Activated naive CD8-positive, alpha-beta T cell (primary cell): ENCODE results near the gene SLC15A4.

Source experiments
- H3K27ac Mint-ChIP-seq: one replicate; pipeline ENCODE4 v1.8.0; 2021; ENCODE audit warnings: mixed read lengths
- H3K27me3 Mint-ChIP-seq: one replicate; pipeline ENCODE4 v1.8.0; 2021; ENCODE audit warnings: mixed read lengths
- H3K36me3 Mint-ChIP-seq: one replicate; pipeline ENCODE4 v1.8.0; 2021; ENCODE audit warnings: mixed read lengths
- H3K4me1 Mint-ChIP-seq: one replicate; pipeline ENCODE4 v1.8.0; 2021; ENCODE audit warnings: low read depth, mixed read lengths
- H3K4me3 Mint-ChIP-seq: one replicate; pipeline ENCODE4 v1.8.0; 2021; ENCODE audit warnings: mild to moderate bottlenecking, mixed read lengths
- H3K9me3 Mint-ChIP-seq: one replicate; pipeline ENCODE4 v1.8.0; 2021; ENCODE audit warnings: low read depth, mixed read lengths

SLC15A4 gene

DNA sequence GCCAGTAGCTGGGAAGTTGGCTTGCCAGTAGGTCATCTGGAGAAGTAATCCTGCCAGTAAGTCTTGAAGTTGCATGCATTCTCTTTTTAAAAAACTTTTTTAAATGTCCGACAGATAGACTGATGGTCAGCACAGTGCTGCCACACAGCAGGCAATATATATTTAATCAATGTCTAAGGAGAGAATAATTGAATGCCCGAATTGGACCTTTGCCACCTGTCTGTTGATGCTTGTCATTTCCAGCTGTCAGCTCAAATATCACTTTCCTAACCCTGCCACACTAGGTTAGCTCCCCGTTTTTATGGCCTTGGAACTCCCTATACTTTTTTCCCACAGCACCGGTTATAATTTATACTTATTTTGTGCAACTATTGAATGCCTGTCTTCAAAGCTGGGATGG is 2.1 kb upstream of the SLC15A4 start:
- Mint-ChIP-seq H3K27me3 (peaks cover 3% of the 10 kb centered on the region), H3K36me3 (peaks cover 3% of the 10 kb centered on the region), H3K9me3 (no peaks in the 10 kb centered on the region), H3K27ac (no peak overlapping the region), H3K4me3 (peak overlapping the region; percentile 18), H3K4me1 (peaks cover 22% of the 10 kb centered on the region)

DNA sequence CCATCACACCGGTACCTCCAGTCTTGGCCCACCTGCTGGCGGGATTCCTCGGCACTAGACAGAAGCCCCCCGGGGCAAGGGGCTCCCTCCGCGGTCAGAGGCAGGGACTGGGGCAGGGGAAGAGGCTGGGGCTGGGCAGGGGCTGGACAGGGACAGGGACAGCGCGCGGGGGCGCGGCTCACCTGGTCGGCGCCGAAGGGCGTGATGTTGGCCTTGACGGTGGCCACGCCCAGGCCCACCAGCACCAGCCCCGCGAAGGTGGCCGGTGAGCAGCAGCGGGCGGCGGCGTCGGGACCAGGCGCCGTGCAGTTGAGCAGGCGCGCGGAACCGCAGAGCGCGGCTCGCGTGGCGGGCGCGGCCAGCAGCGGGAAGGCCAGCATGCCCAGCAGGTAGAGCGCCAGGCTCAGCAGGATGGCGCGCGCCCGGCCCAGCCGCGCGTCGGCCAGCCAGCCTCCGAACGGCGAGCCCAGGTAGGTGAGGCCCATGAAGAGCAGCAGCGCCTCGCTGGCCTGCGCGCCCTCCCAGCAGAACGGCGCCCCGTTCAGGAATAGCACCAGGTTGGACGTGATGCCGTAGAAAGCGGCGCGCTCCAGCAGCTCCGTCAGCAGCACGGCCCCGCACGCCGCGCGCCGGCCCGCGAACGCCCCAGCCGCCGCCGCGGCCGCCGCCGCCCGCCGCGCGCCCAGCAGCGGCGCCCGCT is 392 bp downstream of the SLC15A4 start:
- H3K27ac Mint-ChIP-seq = no peak overlapping the region
- H3K4me3 Mint-ChIP-seq = peak overlapping the region; percentile 85
- peaks cover 40% of the 10 kb centered on the region for H3K4me1 Mint-ChIP-seq
- peaks cover 3% of the 10 kb centered on the region for H3K36me3 Mint-ChIP-seq
- no peaks in the 10 kb centered on the region for H3K27me3 Mint-ChIP-seq
- no peaks in the 10 kb centered on the region for H3K9me3 Mint-ChIP-seq

DNA sequence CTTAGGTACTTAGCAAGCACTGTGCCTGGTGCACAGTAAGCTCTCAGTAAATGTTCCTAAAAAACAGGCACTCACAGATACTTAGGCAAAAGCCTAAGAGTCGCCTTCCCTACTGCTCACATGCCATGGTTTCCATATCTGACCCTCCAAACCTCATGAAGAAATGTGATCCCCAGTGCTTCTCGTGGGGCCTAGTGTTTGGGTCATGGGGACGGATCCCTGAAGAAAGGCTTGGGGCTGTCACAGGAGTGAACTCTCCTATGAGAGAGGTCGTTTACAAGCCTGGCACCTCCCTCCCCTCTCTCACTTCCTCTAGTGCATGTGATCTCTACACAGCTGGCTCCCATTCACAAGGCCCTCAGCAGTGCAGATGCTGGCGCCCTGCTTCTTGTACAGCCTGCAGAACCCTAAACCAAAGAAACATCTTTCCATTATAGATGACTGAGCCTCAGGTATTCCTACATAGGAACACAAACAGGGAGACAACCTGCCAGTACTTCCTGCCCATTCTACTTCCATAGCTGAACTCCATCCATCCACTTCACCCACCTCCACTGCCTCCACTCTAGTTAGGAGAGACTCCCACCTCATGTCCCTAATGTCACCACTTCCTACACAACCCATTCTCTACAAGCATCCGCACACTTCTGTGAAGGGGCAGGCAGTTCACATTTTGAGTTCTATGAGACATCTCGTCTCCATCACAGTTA is 2.9 kb downstream of the SLC15A4 start:
- Mint-ChIP-seq H3K27me3 (no peaks in the 10 kb centered on the region), H3K4me3 (peak overlapping the region; percentile 79), H3K36me3 (peaks cover 3% of the 10 kb centered on the region), H3K4me1 (peaks cover 61% of the 10 kb centered on the region), H3K9me3 (no peaks in the 10 kb centered on the region), H3K27ac (peak overlapping the region; percentile 18)

DNA sequence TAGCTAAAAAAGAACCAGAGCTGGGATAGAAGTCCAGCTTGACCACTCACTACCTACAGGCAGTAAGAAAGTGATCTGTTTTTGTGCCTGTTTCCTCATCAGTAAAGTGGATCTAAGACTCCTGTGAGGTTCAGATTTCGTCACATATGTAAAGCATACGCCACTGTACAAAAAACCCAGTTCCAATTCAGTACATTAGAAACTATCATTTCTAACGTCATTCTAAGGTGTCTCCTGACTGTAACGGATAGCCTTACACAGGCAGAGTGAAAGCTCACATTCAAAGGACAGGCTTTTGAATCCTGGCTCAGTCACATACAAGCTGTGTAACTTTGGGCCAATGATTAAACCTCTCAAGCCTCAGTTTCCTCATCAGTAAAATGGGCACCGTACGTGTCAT is 3.5 kb downstream of the SLC15A4 start:
- H3K27ac Mint-ChIP-seq = no peak overlapping the region
- H3K4me1 Mint-ChIP-seq = peaks cover 65% of the 10 kb centered on the region

DNA sequence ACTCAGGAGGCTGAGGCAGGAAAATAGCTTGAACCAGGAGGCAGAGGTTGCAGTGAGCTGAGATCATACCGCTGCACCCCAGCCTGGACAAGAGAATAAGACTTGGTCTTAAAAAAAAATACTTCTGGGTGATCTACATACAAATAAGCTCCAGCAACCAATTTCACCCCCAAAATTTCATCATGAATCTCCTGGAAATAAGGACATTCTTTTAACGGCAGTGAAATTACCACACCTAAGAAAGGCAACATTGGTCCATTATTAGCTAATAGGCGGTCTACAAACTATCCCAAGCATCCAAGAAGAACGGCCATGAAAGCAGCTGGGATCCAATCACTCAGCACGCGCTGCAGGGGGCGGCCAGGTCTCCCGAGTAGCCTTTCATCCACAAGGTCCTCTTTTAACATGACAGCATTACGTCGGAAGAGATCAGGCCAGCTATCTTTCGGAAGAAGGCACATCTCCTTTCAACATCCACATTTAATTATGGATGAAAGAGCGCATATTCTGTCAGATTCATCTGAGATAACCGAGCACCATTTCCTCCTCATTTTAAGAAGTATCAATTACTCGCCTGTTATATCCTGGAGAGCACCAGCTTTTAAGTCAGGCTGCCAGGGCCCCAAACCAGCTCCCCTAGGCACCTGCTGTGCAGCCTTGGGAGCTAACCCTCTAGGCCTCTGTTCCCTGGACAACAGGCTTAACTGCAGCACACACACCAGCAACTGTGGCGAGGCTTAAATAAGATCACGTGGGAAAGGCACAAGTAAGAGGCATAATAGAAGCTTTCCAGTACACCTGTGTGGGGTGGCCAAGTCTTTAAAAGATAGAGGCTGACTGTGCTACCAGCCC is 4.2 kb downstream of the SLC15A4 start:
- Mint-ChIP-seq H3K9me3 (no peaks in the 10 kb centered on the region), H3K4me1 (peaks cover 64% of the 10 kb centered on the region), H3K36me3 (peaks cover 6% of the 10 kb centered on the region), H3K27ac (no peak overlapping the region), H3K27me3 (no peaks in the 10 kb centered on the region), H3K4me3 (no peak overlapping the region)

More for the DNA sequence above, 3.5 kb downstream of the SLC15A4 start:
- H3K27me3 Mint-ChIP-seq = no peaks in the 10 kb centered on the region
- peaks cover 3% of the 10 kb centered on the region for H3K36me3 Mint-ChIP-seq
- no peaks in the 10 kb centered on the region for H3K9me3 Mint-ChIP-seq
- no peak overlapping the region for H3K4me3 Mint-ChIP-seq

DNA sequence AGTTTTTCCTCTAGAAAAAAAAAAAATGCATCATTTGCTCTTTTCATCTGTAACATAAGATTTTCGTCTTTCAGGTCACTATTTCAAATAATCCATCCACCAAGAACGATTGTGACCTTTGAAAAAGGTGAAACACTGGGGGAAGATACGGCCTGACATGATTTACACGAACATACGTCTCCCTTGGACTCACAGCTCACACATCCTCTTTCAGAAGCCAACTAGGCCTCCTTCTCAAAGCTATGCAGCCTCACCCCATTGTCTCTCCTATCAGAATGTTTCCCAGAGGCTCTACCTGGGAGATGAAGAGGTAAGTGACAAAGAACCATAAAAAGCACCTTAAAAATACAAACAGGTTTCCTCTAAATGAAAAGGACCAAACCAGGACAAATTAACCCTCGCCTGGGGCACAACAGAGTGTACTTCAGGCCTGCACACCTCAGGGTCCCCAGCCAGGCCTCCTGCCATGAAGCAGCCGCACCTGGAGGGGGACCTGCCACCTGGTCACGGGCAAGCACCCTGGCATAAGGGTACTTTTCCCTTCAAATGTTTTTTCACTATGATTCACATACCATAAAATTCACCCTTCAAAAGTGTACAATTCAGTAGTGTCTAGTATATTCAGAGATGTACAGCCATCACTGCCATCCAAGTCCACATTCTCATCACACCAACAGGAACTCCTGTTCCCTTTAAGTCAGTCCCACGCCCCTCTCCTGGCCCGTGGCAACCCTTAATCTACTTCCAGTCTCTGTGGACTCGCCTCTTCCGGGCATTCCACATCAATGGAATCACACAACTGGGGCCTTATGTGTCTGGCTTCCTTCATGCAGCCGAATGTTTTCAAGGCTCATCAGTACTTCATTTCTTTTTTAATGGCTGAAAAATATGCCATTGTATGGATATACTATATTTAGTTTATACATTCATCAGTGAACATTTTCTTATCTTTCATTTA is 5.4 kb downstream of the SLC15A4 start:
- H3K27me3 Mint-ChIP-seq = no peaks in the 10 kb centered on the region
- H3K9me3 Mint-ChIP-seq = no peaks in the 10 kb centered on the region
- H3K36me3 Mint-ChIP-seq = peaks cover 10% of the 10 kb centered on the region
- H3K4me1 Mint-ChIP-seq = peaks cover 68% of the 10 kb centered on the region
- H3K27ac Mint-ChIP-seq = peak overlapping the region; percentile 50
- no peak overlapping the region for H3K4me3 Mint-ChIP-seq

DNA sequence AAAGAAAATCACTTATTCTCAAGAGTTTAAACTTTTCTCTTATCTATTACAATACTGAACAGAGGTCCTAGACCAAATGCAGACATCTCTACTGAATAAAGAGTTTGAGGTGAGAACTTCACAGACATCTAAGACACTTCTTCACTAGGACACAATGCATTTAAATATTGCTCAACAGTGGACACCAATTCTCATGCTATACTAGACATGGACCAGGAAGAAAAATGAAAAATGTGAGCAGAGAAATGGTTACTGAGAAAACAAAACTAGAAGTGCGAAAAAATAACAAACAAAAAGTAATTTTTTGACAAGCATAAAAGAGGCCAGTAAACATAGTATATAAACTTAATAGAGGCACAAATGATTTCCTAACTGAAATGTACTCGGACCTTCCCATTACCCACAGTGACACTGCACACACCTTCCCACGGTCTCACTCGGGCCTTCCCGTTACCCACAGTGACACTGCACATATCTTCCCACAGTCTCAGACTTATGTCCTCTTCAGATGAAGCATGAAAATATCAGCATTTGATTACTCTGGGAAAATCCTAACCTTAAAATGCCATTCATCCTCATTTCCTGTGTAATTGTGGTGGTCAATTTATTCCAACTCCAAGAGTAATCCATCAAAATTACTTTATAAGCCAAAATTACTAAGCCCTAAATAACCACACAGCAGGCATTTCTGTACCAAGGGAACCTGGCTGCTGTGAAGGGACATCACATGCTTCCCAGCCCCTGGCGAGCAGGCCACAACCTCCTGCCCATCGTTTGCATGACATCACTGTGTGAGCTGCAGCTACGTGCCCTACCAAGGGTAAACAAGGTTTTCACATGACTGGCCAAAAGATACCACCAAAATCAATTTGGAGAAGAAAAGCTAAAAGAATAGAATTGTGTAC is 6.4 kb downstream of the SLC15A4 start:
- Mint-ChIP-seq H3K4me1 (peaks cover 71% of the 10 kb centered on the region), H3K27me3 (no peaks in the 10 kb centered on the region), H3K36me3 (peaks cover 12% of the 10 kb centered on the region), H3K27ac (peak overlapping the region; percentile 19), H3K4me3 (no peak overlapping the region), H3K9me3 (no peaks in the 10 kb centered on the region)

DNA sequence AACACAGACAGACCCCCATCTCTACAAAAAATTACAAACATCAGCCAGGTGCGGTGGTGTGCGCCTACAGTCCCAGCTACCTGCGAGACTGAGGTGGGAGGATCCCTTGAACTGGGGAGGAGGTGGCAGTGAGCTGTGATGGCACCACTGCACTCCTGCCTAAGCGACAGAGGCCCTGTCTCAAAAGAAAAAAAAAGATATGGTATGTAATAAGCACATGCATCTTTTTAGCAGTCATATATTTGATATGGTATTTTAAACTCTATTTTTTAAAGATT is 7.2 kb downstream of the SLC15A4 start:
- H3K4me3 Mint-ChIP-seq = no peak overlapping the region
- H3K9me3 Mint-ChIP-seq = no peaks in the 10 kb centered on the region
- peaks cover 11% of the 10 kb centered on the region for H3K36me3 Mint-ChIP-seq
- H3K27me3 Mint-ChIP-seq = no peaks in the 10 kb centered on the region
- no peak overlapping the region for H3K27ac Mint-ChIP-seq
- H3K4me1 Mint-ChIP-seq = peaks cover 69% of the 10 kb centered on the region

DNA sequence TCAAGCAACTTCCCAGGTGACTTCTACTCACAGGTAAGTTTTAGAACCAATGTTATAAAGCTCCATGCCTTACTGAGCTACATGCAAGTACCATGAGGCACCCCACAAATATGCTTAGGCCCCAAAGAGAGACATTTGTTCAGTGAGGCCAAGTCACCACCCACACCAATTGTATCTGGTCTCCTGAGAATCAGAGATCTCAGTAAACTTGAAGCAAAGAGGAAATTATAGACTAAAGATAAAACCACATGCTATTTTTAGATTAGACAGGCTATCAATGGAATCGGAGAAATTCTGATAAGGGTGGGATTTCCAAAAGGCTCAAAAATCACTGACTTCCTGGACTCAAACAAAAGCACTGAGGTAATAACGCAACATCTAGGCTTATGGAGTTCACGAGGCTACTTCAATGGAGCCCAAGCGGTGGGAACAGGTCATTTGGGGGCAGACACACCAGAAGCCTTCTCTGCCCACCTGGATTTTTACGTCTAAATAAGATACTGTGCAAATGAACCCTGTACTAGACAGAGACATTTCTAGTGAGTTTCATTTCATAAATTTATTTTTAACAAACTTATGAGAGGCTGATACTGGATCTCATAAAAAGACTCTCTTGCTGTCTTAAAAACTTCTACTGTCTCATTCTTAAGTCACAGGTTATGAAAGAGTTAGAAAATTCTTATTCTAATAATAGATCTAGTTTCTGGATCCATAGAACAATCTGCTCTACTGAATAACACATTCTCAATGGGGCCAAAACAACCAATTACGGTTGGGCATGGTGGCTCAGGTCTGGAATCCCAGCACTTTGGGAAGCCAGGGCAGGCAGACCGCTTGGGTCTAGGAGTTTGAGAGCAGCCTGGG is 7.7 kb downstream of the SLC15A4 start:
- Mint-ChIP-seq H3K36me3 (peaks cover 11% of the 10 kb centered on the region), H3K4me3 (no peak overlapping the region), H3K27me3 (no peaks in the 10 kb centered on the region), H3K9me3 (no peaks in the 10 kb centered on the region), H3K4me1 (peaks cover 67% of the 10 kb centered on the region), H3K27ac (no peak overlapping the region)

DNA sequence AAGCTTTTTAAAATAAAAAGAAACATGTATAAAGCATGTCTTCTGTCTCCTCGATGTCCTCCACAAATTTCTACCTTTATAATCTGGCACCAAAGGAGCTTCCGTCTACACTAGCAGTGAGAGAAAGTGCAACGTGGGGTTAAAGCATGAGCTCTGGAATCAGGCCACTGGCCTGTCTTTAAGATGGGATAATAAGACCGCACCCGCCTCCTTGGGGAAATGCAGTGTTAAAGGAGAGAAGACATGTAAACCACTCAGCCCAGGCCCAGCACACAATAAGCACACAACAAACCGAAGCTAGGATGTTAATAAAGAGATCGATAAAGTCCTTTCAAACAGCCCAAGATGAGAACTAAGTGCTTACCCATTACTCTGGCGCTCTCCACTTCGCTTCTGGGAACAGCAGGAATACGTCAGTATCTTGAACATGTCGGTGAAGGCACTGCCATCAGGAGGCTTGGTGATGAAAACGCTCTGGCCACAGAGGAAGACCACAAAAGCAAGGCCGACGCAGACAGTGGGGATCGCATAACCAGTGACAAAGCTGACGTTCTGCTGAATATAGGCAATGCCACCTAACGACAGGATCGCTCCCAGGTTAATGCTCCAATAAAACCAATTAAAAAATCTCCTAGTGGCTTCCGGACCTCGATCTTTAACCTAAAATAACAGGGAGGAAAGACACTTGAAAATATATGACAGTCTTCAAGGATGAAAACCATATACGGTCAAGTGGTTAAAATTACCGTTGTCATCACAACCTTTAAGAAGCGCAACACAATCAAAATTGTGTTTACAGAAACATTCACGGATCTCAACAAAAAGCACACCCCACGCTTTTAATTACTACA is 9.1 kb downstream of the SLC15A4 start:
- Mint-ChIP-seq H3K27ac (no peak overlapping the region), H3K27me3 (no peaks in the 10 kb centered on the region)

DNA sequence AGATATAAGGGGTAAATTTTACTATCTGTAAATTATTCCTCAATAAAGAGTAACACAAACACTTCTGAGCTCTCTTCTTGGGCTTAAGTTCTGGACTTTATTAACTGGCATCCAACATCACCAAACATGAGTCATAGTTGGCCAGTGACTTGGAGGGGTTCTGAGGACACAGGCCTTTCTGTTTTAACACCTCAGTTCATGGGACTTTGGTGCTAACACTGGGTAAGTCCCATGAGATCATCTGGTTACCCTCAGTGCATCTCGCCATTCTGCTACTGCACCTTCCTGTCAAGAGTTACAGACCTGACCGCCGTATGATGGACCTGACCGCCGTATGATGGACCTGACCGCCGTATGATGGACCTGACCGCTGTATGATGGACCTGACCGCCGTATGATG is 9.9 kb downstream of the SLC15A4 start:
- no peaks in the 10 kb centered on the region for H3K9me3 Mint-ChIP-seq
- peaks cover 14% of the 10 kb centered on the region for H3K36me3 Mint-ChIP-seq
- no peak overlapping the region for H3K4me3 Mint-ChIP-seq
- no peaks in the 10 kb centered on the region for H3K27me3 Mint-ChIP-seq
- peaks cover 54% of the 10 kb centered on the region for H3K4me1 Mint-ChIP-seq
- H3K27ac Mint-ChIP-seq = no peak overlapping the region

More for the DNA sequence above, 9.1 kb downstream of the SLC15A4 start:
- peaks cover 11% of the 10 kb centered on the region for H3K36me3 Mint-ChIP-seq
- peaks cover 57% of the 10 kb centered on the region for H3K4me1 Mint-ChIP-seq
- H3K4me3 Mint-ChIP-seq = no peak overlapping the region
- no peaks in the 10 kb centered on the region for H3K9me3 Mint-ChIP-seq

DNA sequence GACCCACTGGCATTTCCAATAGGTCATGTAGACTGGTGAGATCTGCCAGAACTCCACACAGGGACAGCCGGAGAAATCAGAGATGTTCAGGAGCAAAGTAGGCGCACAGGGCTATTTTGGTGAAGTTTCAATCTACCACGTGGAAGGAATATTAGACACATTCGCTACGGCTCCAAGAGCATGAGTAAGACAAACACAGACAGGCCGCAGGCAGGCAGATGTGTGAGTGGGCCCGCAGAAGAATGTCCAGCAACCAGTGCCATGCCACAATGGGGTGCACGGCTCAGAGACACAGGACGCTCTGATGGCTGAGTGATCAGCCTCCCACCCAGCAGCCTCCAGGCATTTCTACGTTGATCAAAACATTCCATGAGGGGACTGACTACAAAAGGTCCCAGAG is 10.4 kb downstream of the SLC15A4 start:
- H3K27me3 Mint-ChIP-seq = no peaks in the 10 kb centered on the region
- H3K9me3 Mint-ChIP-seq = no peaks in the 10 kb centered on the region
- no peak overlapping the region for H3K27ac Mint-ChIP-seq
- peaks cover 51% of the 10 kb centered on the region for H3K4me1 Mint-ChIP-seq
- no peak overlapping the region for H3K4me3 Mint-ChIP-seq
- peaks cover 18% of the 10 kb centered on the region for H3K36me3 Mint-ChIP-seq
